CMK (cell line): ENCODE results near the gene CDC45.
"Not testable (repeated sequence)": the region's sequence is repeated elsewhere in the genome, so short reads cannot be mapped to it uniquely, and the experiment has no call there.

ENCODE experiments used
- DNase-seq: peaks from one replicate; pipeline ENCODE4 v3.0.0-alpha.2; 2010; ENCODE audit warnings: low read depth

The CDC45 gene

DNA sequence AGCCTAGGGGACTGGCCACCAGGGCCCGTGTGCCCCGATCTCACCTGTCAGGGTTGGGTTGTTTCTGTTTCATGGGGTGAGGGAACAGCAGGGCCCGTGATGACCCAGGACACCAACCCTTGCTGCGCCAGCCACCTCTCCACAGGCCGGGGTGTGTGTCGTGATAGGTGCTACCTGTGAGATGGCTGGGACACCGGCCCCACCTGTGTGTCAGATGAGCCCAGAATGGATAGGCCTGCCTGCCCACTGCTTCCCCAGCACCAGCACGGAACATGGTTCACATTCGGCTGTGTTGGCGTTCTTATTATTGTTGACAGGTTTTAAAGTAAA is 37.4 kb downstream of the CDC45 start:
- DNase-seq, result no peak

DNA sequence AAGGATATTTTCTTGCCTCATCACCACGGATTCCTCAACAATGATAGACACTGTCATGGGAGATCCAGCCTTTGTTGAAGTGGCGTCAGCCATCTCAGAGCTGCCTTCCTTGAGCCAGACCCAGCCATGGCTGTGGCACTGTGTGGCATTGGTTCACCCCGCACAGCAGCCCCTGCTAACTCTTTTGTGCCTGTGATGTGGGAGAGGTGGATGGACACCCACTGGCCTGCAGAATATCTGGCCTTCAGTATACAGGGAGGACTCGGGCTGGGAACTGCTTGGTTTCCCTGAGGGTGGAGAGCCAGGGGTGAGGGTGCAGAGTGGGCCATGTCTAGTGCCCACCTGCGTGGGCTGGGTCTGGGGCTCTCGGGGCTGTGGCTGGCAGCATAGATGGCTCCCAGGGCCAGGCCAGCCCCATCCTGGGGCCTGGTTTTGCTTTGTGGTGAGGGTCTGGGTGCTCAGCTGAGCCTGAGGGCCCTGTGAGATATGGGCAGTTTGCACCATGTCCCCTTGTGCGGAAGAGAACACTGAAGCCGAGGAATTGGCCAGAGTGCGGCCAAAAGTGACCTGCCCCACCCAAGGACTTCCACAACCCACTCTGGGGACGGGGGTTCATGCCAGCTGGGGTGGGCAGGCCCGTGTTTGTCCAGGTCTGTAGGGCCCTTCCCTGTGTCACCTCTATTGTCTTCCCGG is 38.3 kb downstream of the CDC45 start:
- no peak for DNase-seq

GRCh38 chr22:19518635-19519034 is 38.9 kb downstream of the CDC45 start:
- no peak for DNase-seq

DNA sequence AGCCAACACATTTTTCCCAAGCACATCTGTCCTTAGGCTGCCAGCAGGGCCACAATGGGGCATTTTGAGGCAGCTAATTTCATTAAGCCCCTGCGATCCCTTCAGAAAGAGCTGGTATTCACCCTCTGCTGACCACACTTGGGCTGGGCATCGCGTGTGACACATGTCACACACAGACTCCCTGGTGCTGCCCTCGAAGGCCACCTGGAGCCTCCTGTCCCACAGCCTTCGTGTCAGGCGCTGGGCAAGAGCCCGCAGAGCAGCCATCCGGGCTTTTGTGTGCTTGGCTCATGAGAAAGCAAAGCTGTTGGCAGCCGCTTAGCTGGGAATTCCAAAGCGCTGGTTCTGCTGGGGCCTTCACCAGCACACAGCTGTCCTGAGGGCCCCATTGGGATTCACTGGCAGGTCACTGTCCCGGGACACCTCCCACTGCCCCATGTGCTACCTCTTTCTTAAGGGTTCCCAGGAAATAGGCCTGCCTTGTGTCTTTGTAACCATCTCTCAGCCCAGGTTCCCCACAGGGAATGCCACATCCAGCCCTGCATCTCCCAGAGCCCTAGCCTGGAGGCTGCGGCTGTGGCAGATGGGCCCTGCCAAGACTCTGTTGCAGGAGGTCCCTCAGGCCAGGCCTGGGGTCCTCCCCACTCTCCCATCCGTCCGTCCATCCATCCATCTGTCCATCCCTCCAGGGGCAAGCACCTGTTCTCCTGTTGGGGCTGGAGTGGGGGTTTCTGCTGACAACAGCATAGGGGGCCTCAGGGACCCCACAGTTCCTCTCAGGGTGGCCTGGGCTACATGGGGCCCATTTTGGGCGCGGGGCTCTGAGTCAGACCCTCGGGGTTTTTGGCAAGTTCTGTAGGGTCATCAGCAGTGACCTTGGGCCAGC is 39.6 kb downstream of the CDC45 start:
- no peak for DNase-seq

DNA sequence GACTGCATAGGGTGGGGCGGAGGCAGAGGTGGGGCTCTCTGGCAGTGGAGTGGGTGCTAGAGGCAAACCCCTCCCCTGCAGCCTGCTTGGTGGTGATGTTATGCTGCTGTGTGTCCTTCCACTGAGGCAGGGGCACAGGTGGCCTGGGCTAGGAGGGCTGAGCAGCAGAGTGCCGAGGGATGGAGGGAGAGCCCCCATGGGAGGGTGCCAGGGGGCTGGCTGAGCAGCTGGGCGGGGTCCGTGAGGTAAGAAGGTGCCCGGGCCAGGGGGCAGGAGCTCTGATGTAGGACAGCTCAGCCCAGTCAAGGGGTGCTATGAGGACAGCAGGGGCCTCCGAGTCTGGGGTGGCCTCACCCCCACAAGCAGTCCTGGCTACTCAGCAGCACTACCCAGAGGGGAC is 40.3 kb downstream of the CDC45 start:
- DNase-seq, result no peak

- no peak for DNase-seq
These were observed 41.0 kb downstream of the CDC45 start for GRCh38 chr22:19520566-19521305.

GRCh38 chr22:19522190-19522880 is 42.6 kb downstream of the CDC45 start:
- DNase-seq, result no peak

DNA sequence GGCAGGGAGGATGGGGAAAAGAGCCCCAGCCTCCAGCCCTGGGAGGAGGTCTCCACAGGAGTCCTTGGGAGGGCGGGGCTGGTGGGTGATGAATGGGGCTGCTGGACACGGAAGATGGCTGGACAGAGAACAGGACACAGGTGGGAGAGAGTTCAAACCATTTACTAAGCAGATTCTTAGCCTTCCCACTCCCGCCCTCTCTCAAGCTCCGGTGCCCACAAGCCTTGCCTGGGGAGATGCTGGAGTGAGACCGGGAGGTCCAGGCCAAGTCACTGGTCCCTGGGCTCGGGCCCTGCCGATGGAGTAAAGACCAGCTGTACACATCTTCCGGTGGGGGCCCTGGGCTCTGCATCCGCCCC is 43.1 kb downstream of the CDC45 start:
- DNase-seq, result no peak

GRCh38 chr22:19523240-19524169 is 43.8 kb downstream of the CDC45 start:
- no peak for DNase-seq

- DNase-seq, result no peak
These were observed 44.7 kb downstream of the CDC45 start, which contains the start of gene CLDN5 for GRCh38 chr22:19524170-19525115. Gene CLDN5, minus strand, starts transcription at chr22:19524410. Its CDS starts 155 bp downstream, at chr22:19524255.

GRCh38 chr22:19525116-19525660 is 45.5 kb downstream of the CDC45 start:
- no peak for DNase-seq

GRCh38 chr22:19525666-19526065 is 45.9 kb downstream of the CDC45 start:
- DNase-seq, result no peak

GRCh38 chr22:19526076-19526701 is 46.5 kb downstream of the CDC45 start:
- DNase-seq, result no peak

- DNase-seq, result no peak
These were observed 47.0 kb downstream of the CDC45 start for GRCh38 chr22:19526702-19527111.

DNA sequence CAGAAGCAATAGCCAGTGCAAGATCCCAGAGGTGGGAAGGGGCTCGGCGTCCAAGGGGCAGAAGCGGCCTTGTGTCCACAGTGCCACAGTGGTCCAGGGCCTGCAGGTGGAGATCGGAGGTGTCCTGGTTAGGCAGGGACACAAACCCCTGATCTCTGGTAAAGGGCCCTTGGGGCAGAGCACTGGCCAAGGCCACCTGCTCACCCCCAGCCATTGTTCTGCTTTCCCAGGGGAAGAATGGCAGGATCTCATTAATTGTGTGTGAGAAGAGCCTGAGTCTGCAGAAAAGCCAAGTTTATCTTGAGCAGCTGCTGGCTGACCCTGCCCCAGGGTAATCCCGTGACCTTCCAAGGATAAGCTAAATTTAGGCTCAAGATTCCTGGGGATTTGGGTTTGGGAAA is 47.6 kb downstream of the CDC45 start:
- DNase-seq, result no peak

DNA sequence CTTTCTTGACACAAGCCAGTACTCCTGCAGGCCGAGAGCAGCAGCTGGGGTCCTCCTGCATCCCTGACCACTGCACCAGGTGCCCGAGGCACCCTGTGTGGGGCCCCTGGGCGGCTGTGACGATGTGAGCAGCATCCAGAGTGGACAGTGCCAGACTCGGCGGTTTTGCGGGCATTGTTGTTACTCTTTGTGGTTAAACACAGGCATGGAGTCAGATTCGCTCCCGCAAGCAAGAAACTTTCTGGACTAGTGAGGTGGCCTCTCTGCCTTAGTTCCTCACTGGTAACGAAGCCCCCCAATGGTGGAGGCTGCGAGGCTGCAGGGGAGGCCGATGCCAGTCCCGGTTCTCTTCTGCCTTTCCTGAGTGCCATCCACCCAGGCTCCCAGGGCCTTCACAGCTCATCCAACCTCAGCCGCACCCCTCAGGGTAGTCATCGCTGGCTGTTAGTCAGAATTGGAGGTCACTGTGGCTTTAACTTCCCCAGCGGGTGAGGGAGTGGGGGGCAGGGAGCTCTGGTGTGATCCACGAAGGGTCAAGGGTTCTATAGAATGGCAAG is 48.2 kb downstream of the CDC45 start:
- DNase-seq, result no peak

GRCh38 chr22:19529811-19530210 is 50.1 kb downstream of the CDC45 start:
- DNase-seq, result no peak

DNA sequence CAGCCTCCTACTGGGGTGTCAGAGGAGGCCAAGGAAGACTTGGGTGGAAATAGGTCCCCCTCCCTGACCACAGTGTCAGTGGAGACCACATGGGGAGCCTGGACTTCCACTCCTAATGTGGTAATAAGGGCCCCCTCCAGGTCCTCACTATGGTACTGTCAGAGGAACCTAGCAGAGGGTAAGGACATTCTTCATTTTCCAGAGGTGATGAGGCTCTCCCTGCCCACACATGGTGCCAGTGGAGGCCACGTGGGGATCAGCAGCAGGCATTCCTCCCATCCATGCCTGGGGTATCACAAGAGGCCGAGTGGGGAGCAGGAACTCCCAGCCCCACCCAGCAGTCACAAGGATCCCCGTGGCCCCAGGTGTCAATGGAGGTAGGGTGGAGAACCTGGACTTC is 51.0 kb downstream of the CDC45 start:
- DNase-seq, result no peak

- DNase-seq, result not testable (repeated sequence)
These were observed 51.6 kb downstream of the CDC45 start for GRCh38 chr22:19531327-19531726.
